ENCODE results near the gene TUBA3D.
"Not testable (repeated sequence)": the region's sequence is repeated elsewhere in the genome, so short reads cannot be mapped to it uniquely, and the experiment has no call there.

Gene TUBA3D

GRCh38 chr2:131516011-131516410 lies 40.1 kb downstream of the TUBA3D start:
- DNase-seq: no peak

DNA sequence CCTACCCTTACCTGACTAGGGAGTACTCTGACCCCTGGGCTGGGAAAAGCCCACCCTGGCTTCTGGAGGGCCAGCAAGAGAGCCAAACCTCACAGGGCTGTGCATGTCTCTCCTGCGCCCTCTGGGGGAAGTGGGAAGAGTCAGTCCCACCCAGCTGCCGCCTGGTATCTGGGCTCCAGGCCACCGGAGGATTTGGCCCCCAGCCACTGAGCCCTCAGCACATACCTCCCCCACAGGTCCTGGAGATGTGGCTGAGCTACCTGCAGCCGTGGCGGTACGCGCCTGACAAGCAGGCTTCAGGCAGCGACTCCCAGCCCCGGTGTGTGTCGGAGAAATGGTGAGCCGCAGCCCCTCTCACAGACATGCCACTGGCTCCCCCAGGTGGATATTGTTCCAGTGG lies 40.7 kb downstream of the TUBA3D start:
- DNase-seq: not testable (repeated sequence)

DNA sequence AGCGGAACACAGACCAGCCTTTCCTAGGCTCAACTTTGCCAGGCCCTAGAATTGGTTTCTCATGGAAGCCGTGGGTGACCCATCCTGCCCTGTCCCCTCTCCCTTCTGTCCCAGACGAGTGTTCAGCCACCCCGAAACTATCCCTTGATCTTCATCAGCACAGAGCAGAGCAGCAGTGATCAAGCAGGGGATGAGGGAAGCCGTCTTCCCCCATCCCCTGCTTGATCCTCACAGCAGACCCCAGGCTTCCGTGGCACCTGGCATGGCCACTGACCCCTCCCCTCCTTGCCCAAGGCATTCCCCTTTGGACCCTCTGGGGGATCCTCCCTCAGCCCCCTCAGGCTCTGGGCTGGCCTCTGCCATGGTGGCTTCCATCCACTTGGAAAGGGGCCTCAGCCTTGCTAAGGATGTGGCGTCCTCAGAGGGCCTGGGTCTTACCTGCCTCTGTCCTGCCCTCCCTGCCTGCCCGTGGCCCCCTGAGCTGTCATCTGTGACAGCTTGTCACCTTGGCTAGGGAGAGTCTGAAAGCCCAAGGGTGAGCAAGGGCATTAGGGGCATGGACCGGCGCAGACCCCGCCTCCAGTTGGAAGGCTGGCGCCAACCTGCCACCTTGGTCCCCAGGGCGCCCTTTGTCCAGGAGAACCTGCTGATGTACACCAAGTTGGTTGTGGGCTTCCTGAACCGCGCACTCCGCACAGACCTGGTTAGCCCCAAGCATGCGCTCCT lies 41.4 kb downstream of the TUBA3D start:
- no peak for DNase-seq

DNA sequence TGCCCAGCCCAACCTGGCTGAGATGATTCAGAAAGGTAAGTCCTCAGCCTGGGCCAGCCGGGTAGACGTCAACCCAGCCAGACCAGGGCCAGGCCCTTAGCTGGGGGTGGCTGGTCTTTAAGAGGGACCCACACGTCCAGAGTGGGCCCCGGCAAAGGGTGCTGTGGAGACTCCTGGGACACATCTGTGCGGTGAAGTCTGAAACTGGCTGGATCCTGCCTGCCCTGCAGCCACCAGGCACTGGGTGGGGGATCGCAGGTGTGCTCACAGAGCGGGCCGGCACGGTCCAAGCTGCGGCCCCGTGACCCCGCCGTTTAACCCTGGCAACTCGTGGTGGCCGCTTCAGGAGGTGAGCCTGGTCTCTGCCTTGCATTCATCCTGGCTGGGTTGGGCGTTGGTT lies 41.9 kb downstream of the TUBA3D start:
- DNase-seq: not testable (repeated sequence)

- not testable (repeated sequence) for DNase-seq
Measured at GRCh38 chr2:131518531-131518930, 42.6 kb downstream of the TUBA3D start.

- no peak for DNase-seq
Measured at GRCh38 chr2:131519466-131519865, 43.5 kb downstream of the TUBA3D start.

- DNase-seq: not testable (repeated sequence)
Measured at GRCh38 chr2:131519871-131520470, 44.1 kb downstream of the TUBA3D start.

DNA sequence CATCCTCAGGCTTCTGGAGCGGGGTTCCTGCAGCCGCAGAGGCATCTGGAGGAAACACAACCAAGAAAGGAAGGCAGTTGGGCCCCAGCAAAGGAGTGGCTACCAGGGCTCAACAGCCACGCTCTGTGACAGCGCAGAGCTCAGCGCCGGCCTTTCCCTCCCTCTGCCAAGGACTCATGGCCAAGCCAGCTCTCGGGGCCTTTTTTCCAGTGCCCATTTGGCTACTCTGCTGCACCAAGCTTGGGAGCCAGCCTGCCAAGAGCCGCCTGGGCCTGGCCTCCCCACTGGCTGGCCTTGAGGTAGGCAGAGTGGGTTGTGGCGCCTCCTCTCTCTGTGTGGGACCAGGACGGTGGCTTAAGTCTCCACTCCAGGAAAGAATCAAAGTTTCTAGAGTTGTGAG lies 44.6 kb downstream of the TUBA3D start:
- no peak for DNase-seq

GRCh38 chr2:131521524-131521923 lies 45.6 kb downstream of the TUBA3D start:
- not testable (repeated sequence) for DNase-seq

- DNase-seq: no peak
Measured at GRCh38 chr2:131521961-131522781, 46.3 kb downstream of the TUBA3D start.

- not testable (repeated sequence) for DNase-seq
Measured at GRCh38 chr2:131525256-131525655, 49.3 kb downstream of the TUBA3D start.

DNA sequence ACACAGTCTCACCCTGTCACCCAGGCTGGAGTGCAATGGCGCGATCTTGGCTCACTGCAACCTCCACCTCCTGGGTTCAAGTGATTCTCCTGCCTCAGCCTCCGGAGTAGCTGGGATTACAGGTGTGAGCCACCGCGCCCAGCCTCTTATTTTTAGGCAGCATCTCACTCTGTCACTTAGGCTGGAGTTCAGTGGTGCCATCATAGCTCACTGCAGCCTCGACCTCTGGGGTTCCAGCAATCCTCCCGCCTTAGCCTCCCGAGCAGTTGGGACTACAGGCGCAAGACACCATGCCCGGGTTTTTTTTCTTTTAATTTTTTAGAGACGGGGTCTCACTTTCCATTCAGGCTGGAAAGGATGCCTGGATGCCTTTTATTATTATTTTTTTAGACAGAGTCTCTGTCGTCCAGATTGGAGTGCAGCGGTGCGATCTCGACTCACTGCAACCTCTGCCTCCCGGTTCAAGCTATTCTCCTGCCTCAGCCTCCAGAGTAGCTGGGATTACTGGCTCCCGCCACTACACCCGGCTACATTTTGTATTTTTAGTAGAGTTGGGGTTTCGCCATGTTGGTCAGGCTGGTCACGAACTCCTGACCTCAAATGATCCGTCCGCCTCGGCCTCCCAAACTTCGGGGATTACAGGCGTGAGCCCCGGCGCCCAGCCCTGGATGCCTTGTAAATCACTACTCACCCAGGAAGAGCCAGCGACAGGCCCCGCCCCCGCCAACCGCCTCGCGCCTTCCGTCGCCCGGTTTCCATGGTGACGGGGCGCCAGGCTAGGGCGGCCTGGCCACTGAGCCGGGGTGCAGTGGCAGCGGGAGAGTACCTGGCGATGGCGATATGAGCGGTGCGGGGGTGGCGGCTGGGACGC lies 51.4 kb downstream of the TUBA3D start, which contains the start of gene CCDC74A:
Gene CCDC74A (plus strand): TSS at position 758 of the 871 bp plus-strand sequence. CDS start 83 bp downstream, at position 841.
- DNase-seq: peak; percentile 76

GRCh38 chr2:131528981-131529863 lies 53.3 kb downstream of the TUBA3D start:
- not testable (repeated sequence) for DNase-seq

- DNase-seq: not testable (repeated sequence)
Measured at GRCh38 chr2:131529864-131530445, 54.0 kb downstream of the TUBA3D start.

DNA sequence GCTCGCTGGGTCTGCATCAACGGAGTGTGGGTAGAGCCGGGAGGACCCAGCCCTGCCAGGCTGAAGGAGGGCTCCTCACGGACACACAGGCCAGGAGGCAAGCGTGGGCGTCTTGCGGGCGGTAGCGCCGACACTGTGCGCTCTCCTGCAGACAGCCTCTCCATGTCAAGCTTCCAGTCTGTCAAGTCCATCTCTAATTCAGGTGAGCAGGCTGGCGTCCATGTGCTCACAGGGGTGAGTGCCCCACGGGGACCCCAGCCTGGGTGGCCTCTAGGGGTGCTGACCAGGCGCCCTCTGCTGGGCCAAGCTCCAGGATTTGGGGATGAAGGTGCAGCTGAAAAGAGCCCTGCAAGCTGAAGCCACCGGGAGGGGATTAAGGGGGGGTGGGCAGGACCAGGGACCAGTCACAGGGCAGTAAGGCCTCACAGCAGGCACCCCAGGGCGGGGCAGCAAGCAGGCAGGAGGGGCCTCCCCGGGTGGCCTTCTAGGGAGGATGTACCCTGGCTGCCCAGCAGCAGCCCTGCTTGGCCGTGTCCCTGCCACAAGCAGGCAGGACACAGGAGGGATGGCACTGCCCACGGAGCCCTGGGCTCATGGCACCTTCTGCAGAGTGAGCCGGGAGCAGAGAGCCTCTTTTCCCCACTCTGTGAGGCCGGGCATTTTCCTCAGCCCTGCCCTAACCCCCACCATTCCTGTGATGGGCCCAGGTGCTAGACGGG lies 54.9 kb downstream of the TUBA3D start:
- DNase-seq: not testable (repeated sequence)

- DNase-seq: not testable (repeated sequence)
Measured at GRCh38 chr2:131531547-131532185, 55.7 kb downstream of the TUBA3D start.

Data from OCI-M1 (cell line).